Fibroblast of skin of left quadriceps (primary cell): ENCODE measurements around the gene SMAD5.

Experiments used
- DNase-seq, 2 experiments: peaks; one replicate each; pipeline ENCODE4 v3.0.0-alpha.2; 2013; ENCODE audit warnings: low read depth in 2 of 2

Gene SMAD5

DNA sequence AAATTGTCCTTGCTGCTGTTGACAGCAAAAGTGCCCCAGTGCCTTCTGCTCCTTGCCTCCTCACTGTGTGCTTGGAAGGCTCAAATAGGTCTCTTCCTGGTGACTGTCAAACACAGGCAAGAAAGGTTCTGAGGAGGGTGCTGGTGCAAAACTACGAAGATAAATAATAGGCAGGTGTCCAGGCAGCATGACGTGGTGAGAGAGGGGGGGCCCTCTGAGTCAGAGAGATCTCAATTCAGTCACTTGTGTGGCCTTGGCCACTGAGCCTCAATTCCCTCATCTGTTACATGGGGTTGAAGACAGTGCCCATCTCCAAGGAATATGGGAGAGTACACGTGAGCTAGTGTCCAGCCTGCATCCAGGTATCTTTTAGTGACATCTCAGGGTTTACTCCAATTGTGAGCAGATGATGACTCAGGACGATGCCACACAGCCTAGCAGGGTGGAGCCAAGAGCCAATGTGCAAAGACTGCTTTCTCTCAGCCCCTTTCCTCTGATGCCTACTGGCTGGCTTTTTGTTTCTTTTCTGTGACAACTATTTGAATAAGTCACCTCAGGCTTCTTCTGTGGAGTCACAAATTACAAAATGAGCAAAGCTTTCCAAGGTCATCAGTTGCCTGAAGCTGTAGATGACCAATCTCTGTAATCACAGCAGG lies 90.1 kb downstream of the SMAD5 start:
- no peak for DNase-seq

DNA sequence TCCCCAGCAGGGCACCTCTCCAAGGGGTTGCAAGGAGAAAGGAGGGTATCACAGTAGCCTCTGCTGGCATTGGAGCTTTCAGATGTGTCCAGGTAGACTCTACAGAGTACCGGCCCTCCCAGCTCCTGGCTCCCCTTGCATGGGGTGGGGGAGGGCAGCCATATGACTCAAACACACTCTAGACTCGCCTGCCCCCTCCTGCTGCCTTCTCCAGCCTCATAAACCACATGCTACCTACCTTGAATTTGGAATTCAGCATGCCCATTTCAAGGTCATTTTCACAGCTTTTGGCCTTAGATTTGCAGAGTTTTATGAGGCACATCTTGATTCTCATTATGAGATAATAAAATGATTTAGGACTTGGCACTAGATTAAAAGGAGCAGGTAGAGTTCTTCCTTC lies 93.2 kb downstream of the SMAD5 start:
- DNase-seq: no peak

DNA sequence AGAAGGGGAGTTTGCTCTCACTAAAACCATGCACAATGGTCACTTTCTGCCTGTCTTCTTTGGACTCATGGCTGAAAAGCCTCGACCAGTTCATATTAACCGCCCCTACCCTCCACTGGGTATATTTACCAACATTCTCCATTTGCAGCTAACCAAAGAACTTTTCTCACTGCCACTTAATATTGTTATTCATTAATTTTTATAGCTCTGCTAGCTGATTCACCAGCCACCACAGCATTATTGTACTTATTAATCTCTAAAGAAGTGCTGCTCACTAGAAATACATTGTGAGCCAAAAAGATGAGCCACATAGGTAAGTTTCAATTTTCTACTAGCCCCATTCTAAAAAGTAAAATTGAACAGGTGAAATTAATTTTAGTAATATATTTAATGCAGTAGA lies 93.8 kb downstream of the SMAD5 start:
- no peak for DNase-seq

DNA sequence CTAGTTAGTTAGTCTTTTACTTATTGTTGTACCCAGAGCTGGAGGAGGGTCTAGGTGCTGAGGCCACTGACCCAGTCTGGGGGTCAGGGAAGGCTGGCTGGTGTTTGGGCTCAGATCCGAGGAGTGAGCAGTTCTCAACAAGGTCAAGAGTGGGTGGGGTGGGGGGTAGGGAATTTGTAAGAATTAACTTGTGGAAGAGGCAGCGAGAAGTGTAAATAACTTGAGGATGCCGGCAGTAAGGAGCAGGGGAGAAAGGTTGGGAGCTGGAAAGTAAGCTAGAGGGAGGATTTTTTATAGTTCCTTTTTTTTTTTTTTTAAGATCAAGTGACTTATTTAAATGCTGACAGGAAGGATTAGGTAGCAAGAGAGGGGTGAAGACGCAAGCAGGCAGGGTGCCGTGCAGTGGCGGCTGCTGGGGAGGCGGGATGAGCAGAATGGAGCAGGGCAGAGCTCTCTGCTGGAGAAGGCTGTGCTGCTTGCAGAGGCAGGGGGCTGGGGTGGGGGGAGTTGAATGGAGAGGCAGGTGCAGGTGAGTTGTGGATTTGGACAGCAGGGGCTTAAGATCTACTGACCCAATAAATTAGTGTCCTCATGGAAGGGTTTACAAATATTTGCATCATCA lies 95.6 kb downstream of the SMAD5 start:
- DNase-seq: no peak

DNA sequence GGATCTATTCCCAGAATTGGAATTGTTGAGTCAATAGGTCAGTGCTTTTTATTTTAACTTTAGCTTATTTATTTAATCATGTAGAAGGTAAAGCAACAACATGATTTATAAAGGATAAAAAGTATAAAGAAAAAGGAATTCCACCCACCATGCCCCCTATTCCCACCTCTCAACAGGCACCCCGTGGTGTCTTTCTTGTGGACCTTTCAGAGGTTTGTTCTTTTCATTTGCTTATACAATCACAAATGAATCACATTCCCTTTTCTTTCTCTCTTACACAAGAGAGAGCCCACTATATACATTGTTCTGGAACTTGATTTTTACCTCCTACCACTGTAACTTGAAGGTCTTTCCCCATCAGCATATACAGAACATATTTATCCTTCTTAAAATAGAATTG lies 97.5 kb downstream of the SMAD5 start:
- no peak for DNase-seq

DNA sequence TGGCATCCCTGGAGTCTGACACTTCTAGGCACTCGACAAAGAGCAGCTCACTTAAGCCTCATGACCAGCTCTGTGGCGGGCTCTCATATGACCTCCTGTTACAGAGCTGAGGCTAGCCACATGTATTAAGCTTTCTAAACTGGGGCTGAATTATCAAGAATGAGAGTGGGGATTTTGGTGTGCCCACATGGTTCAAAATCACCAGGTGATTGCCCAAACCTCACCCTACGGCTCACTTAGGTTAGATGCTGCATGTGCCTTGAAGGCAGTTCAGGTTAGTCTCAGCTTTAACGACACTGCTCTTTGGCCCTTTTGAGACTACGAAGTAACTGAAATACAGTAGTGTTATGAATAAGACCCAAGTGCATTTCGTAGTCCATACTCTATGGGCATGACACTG lies 99.7 kb downstream of the SMAD5 start:
- no peak for DNase-seq
